Caco-2 (cell line): Measurements from ENCODE around the gene ARHGAP45. TPM values are rescaled to one million over a fixed set of nuclear protein-coding genes. Genes with fewer than 3 reads are reported as not detected.
A peak's percentile ranks its signal among the peaks of the same experiment; 100 is the strongest.

Experiments used
- BruUV-seq: library from RNA; stranded (reverse); fragments of 400-500 nt; replicated peaks from 2 replicates; lab custom pipeline; 2021; lab: Mats Ljungman, UMichigan
- CTCF ChIA-PET: fragments of 300-600 bp; sonication (Branson Sonifier 250); formaldehyde crosslinking; loops from one replicate; lab custom pipeline; 2022; ENCODE audit warnings: antibody characterized with exemption; lab: Charles Lee
- POLR2A ChIA-PET: fragments of 300-600 bp; sonication (Branson Sonifier 250); formaldehyde crosslinking; loops from one replicate; lab custom pipeline; 2022; ENCODE audit warnings: antibody characterized with exemption; lab: Charles Lee
- DNase-seq, 2 experiments: peaks; one replicate each; pipeline versions ENCODE4 v3.0.0 to v3.0.0-alpha.2; 2020 to 2022
- H3K27me3 ChIP-seq: replicated peaks from 2 replicates; pipeline ENCODE4 v1.6.0; 2011; ENCODE audit warnings: low read length; ENCODE audit not compliant: control insufficient read depth, insufficient read depth
- H3K36me3 ChIP-seq: 2 replicates; pipeline ENCODE4 v1.5.1; 2011; ENCODE audit warnings: low read length; ENCODE audit not compliant: control insufficient read depth, insufficient read depth
- H3K4me1 ChIP-seq: fragments of 250-450 bp; sonication (Bioruptor Pico); 2 replicates; pipeline ENCODE4 v1.5.1; 2020; ENCODE audit warnings: mild to moderate bottlenecking
- H3K4me3 ChIP-seq: 2 replicates; pipeline ENCODE4 v1.5.1; 2011; ENCODE audit warnings: low read depth, mild to moderate bottlenecking, control low read depth, low read length
- H3K9me3 ChIP-seq: fragments of 250-450 bp; sonication (Bioruptor Pico); 2 replicates; pipeline ENCODE4 v1.5.1; 2020; ENCODE audit warnings: mild to moderate bottlenecking, moderate library complexity
- H3K27ac Mint-ChIP-seq: one replicate; pipeline ENCODE4 v1.8.0; 2022; ENCODE audit warnings: mixed read lengths; ENCODE audit not compliant: unreplicated experiment
- H3K27me3 Mint-ChIP-seq: one replicate; pipeline ENCODE4 v1.8.0; 2022; ENCODE audit warnings: mixed read lengths; ENCODE audit not compliant: insufficient read depth, unreplicated experiment
- H3K36me3 Mint-ChIP-seq: one replicate; pipeline ENCODE4 v1.8.0; 2022; ENCODE audit warnings: mild to moderate bottlenecking, mixed read lengths; ENCODE audit not compliant: insufficient read depth, unreplicated experiment
- H3K4me1 Mint-ChIP-seq: one replicate; pipeline ENCODE4 v1.8.0; 2022; ENCODE audit warnings: low read depth, mixed read lengths; ENCODE audit not compliant: unreplicated experiment
- H3K4me3 Mint-ChIP-seq: one replicate; pipeline ENCODE4 v1.8.0; 2022; ENCODE audit warnings: mild to moderate bottlenecking, moderate library complexity, mixed read lengths; ENCODE audit not compliant: unreplicated experiment
- H3K9me3 Mint-ChIP-seq: one replicate; pipeline ENCODE4 v1.8.0; 2022; ENCODE audit warnings: mixed read lengths; ENCODE audit not compliant: unreplicated experiment
- intact Hi-C: fragments of 100-400 bp; cut with micrococcal nuclease; formaldehyde crosslinking; loops from one replicate; pipeline ENCODE4 v1.10.0; 2022; ENCODE audit not compliant: unreplicated experiment
- total RNA-seq: library from RNA; stranded (reverse); gene quantifications from 2 replicates; pipeline ENCODE4 v1.2.3, GENCODE V29; 2022
- TF ChIP-seq, protein P1 (sequence below), 2 experiments: fragments of 200-600 bp in 1 of 2; IDR thresholded peaks; 1 replicate in 1 of 2; 2 replicates in 1 of 2; pipeline versions ENCODE4 v1.5.1 to v1.8.0; 2011 to 2022; ENCODE audit warnings: antibody characterized with exemption in 1 of 2, control low read depth in 1 of 2, inconsistent platforms in 1 of 2, low read depth in 1 of 2, low read length in 1 of 2, mild to moderate bottlenecking in 1 of 2, moderate library complexity in 1 of 2; ENCODE audit not compliant: insufficient read depth in 1 of 2, severe bottlenecking in 1 of 2, unreplicated experiment in 1 of 2

ARHGAP45 gene
- total RNA-seq, 1 experiment from 2014 or later = 38.6 TPM

DNA sequence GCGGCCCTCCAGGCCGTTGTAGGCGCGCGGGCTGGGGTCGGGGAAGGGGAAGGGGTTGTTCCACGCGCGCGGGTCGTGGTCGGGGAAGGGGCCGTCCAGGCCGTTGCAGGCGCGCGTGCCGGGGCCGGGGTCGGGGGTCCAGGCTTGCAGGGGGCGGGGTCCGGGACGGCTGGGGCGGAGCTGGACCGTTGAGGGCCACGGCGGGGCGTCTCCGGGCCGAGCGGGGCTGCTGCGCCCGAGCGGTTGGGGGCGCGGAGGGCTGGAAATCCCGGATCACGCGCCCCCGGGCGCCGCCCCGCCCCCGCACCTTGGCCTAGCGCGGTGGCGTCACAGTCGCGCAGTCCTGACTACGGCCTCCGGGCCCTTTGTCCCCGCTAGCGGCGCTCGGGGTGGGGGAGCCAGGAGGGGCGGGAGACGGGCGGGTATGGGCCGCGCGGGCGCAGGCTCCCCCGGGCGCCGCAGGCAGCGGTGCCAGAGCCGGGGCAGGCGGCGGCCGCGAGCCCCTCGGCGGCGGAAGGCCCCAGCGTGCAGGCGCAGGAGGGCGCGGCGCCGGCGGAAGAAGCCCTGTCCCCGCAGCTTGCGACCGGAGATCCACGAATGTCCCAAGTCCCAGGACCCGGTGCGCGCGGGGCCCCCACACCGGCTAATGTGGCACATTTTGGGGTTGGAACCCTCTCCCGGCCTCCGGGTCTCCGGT lies 37.5 kb downstream of the ARHGAP45 start:
- Mint-ChIP-seq H3K4me3 (peak overlapping the region; percentile 68), H3K9me3 (no peaks in the 10 kb centered on the region), H3K27ac (peak overlapping the region; percentile 57), H3K36me3 (peaks cover 49% of the 10 kb centered on the region), H3K4me1 (no peaks in the 10 kb centered on the region), H3K27me3 (no peaks in the 10 kb centered on the region)
- no TSS peak for BruUV-seq
- ChIA-PET CTCF (interaction anchor here (0.5 to 1.0 kb wide), 5 partner anchors 73 to 332 kb away, joined by 3 to 5 read pairs (median 4); partner anchors contain the start of gene CNN2), POLR2A (interaction anchor here (0.5 to 2.3 kb wide), 9 partner anchors 8 to 165 kb away, joined by 3 to 19 read pairs (median 6); partner anchors contain the start of genes ABCA7, ARHGAP45, CIRBP and CNN2)
- intact Hi-C loops = loop anchor here (10.0 kb wide), 1 partner anchor 80 kb away; the partner anchor contains the start of genes CNN2, RNU6-2 and TMEM259
- no peaks in the 10 kb centered on the region for H3K9me3 ChIP-seq
- peak; percentile 80 to 88 for DNase-seq
- peaks cover 1% of the 10 kb centered on the region; the same call in 1 of the 2 replicates for H3K36me3 ChIP-seq
- H3K4me3 ChIP-seq = peak overlapping the region; percentile 97
- peaks cover 23% of the 10 kb centered on the region for H3K4me1 ChIP-seq
- no peaks in the 10 kb centered on the region for H3K27me3 ChIP-seq
- TF ChIP-seq, protein P1, sequence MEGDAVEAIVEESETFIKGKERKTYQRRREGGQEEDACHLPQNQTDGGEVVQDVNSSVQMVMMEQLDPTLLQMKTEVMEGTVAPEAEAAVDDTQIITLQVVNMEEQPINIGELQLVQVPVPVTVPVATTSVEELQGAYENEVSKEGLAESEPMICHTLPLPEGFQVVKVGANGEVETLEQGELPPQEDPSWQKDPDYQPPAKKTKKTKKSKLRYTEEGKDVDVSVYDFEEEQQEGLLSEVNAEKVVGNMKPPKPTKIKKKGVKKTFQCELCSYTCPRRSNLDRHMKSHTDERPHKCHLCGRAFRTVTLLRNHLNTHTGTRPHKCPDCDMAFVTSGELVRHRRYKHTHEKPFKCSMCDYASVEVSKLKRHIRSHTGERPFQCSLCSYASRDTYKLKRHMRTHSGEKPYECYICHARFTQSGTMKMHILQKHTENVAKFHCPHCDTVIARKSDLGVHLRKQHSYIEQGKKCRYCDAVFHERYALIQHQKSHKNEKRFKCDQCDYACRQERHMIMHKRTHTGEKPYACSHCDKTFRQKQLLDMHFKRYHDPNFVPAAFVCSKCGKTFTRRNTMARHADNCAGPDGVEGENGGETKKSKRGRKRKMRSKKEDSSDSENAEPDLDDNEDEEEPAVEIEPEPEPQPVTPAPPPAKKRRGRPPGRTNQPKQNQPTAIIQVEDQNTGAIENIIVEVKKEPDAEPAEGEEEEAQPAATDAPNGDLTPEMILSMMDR (IDR thresholded peaks at IDR 0.05; ENCODE audit: insufficient read depth in 1 of 2, low read depth in 1 of 2, low read length in 1 of 2, severe bottlenecking in 1 of 2, unreplicated experiment in 1 of 2) = no peak

DNA sequence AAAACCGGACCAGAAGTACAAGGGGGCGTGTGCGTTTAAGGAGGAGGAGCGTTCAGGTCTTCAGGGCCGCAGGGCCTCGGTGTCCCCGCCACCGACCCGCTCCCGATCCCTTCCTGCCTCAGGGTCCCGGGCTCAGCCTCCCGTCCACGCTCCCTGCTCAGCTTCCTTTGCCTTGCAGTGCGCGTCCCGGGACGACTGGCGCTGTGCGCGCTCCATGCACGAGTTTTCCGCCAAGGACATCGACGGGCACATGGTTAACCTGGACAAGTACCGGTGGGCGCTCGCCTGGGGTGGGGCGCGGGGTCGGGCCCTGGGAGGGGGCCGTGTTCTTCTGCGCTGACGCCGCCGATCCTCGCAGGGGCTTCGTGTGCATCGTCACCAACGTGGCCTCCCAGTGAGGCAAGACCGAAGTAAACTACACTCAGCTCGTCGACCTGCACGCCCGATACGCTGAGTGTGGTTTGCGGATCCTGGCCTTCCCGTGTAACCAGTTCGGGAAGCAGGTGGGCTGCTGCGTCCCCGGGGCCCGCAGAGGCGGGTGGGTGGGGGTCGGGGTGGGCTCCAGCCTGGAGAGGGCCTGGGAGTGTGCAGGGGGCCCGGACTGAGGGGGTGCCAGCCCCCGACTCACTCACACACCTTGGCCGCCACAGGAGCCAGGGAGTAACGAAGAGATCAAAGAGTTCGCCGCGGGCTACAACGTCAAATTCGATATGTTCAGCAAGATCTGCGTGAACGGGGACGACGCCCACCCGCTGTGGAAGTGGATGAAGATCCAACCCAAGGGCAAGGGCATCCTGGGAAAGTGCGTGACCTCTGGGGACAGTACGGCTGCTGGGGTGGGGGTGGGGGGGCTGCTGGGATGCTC lies 38.3 kb downstream of the ARHGAP45 start:
- POLR2A ChIA-PET = interaction anchor here (0.6 to 2.3 kb wide), 5 partner anchors 8 to 164 kb away, joined by 3 to 19 read pairs (median 9); partner anchors contain the start of genes ARHGAP45 and CIRBP
- H3K4me1 Mint-ChIP-seq = no peaks in the 10 kb centered on the region
- TF ChIP-seq, protein P1 (IDR thresholded peaks at IDR 0.05; ENCODE audit: insufficient read depth in 1 of 2, low read depth in 1 of 2, low read length in 1 of 2, severe bottlenecking in 1 of 2, unreplicated experiment in 1 of 2) = no peak
- H3K9me3 Mint-ChIP-seq = no peaks in the 10 kb centered on the region
- Histone ChIP-seq H3K4me1 (peaks cover 23% of the 10 kb centered on the region), H3K9me3 (no peaks in the 10 kb centered on the region), H3K27me3 (no peaks in the 10 kb centered on the region), H3K36me3 (peaks cover 1% of the 10 kb centered on the region), H3K4me3 (peak overlapping the region; percentile 97)
- CTCF ChIA-PET = interaction anchor here (0.7 kb wide), 1 partner anchor 72 kb away, joined by 4 read pairs; no protein-coding TSS in a partner anchor
- BruUV-seq = TSS peak; percentile 50
- H3K27me3 Mint-ChIP-seq = no peaks in the 10 kb centered on the region
- peaks cover 56% of the 10 kb centered on the region for H3K36me3 Mint-ChIP-seq
- peak overlapping the region; percentile 68 for H3K4me3 Mint-ChIP-seq
- H3K27ac Mint-ChIP-seq = peak overlapping the region; percentile 57
- intact Hi-C loops = loop anchor here (10.0 kb wide), 1 partner anchor 80 kb away; the partner anchor contains the start of genes CNN2, RNU6-2 and TMEM259
- DNase-seq = peak in 1 of 2 experiments; percentile 41
